SU-DHL-6 (cell line): Measurements from ENCODE around the gene CDK6.

Source experiments
- H2AFZ ChIP-seq: fragments of 200-600 bp; sonication (generic); 2 replicates; pipeline ENCODE4 v1.6.1; 2014; ENCODE audit warnings: low read depth, mild to moderate bottlenecking, moderate library complexity, mixed read lengths, antibody characterized with exemption, low read length; ENCODE audit not compliant: severe bottlenecking
- H3F3A ChIP-seq: fragments of 200-600 bp; shearing (Covaris generic); 2 replicates; pipeline ENCODE4 v1.6.0; 2016; ENCODE audit warnings: antibody characterized with exemption, mild to moderate bottlenecking; ENCODE audit not compliant: insufficient read depth
- H3K27ac ChIP-seq: fragments of 200-600 bp; sonication (generic); 2 replicates; pipeline ENCODE4 v1.5.1; 2016; ENCODE audit warnings: low read depth, mild to moderate bottlenecking, low read length, moderate library complexity, mixed read lengths
- H3K27me3 ChIP-seq: fragments of 200-600 bp; sonication (generic), shearing (Covaris generic); 2 replicates; pipeline ENCODE4 v1.6.0; 2014; ENCODE audit warnings: mild to moderate bottlenecking, low read length
- H3K36me3 ChIP-seq: fragments of 200-600 bp; sonication (generic); 2 replicates; pipeline ENCODE4 v1.6.1; 2014; ENCODE audit warnings: mild to moderate bottlenecking, low read length, mixed read lengths
- H3K4me2 ChIP-seq: fragments of 300-600, 200-600 bp; shearing (Covaris generic), sonication (generic); 2 replicates; pipeline ENCODE4 v1.6.0; 2014; ENCODE audit warnings: low read length, low read depth, mild to moderate bottlenecking; ENCODE audit not compliant: poor library complexity, severe bottlenecking
- H3K4me3 ChIP-seq: fragments of 200-600 bp; sonication (generic); 2 replicates; pipeline ENCODE4 v1.5.1; 2014; ENCODE audit warnings: antibody characterized with exemption, low read length, mild to moderate bottlenecking, mixed read lengths; ENCODE audit not compliant: insufficient read depth, poor library complexity, severe bottlenecking
- H3K79me2 ChIP-seq: fragments of 200-600 bp; sonication (generic); 2 replicates; pipeline ENCODE4 v1.6.1; 2014; ENCODE audit warnings: mild to moderate bottlenecking, low read length, moderate library complexity; ENCODE audit not compliant: insufficient read depth
- H3K9ac ChIP-seq: fragments of 200-600 bp; sonication (generic); 2 replicates; pipeline ENCODE4 v1.7.0; 2014; ENCODE audit warnings: mild to moderate bottlenecking, low read length
- H3K9me2 ChIP-seq: fragments of 200-600 bp; sonication (generic); replicated peaks from 2 replicates; pipeline ENCODE4 v1.6.1; 2014; ENCODE audit warnings: low read length; ENCODE audit not compliant: insufficient read depth
- H3K9me3 ChIP-seq: fragments of 200-600 bp; sonication (generic); 2 replicates; pipeline ENCODE4 v1.6.1; 2014; ENCODE audit warnings: low read length, mixed read lengths; ENCODE audit not compliant: insufficient read depth
- H4K20me1 ChIP-seq: fragments of 200-600 bp; sonication (generic); 2 replicates; pipeline ENCODE4 v1.6.1; 2014; ENCODE audit warnings: low read depth, mild to moderate bottlenecking, antibody characterized with exemption, low read length, moderate library complexity, mixed read lengths
- EZH2phosphoT487 ChIP-seq: fragments of 200-600 bp; sonication (generic), shearing (Covaris generic); conservative IDR thresholded peaks from 2 replicates; pipeline ENCODE4 v1.6.1; 2018; ENCODE audit warnings: mild to moderate bottlenecking, antibody characterized with exemption, low read length, moderate library complexity, mixed read lengths
- TF ChIP-seq, protein P1 (sequence below): fragments of 200-600 bp; sonication (generic); IDR thresholded peaks from one replicate; pipeline ENCODE4 v1.5.1; 2017; ENCODE audit warnings: antibody characterized with exemption, mild to moderate bottlenecking, low read length, moderate library complexity; ENCODE audit not compliant: insufficient read depth, poor library complexity, severe bottlenecking

Gene CDK6

DNA sequence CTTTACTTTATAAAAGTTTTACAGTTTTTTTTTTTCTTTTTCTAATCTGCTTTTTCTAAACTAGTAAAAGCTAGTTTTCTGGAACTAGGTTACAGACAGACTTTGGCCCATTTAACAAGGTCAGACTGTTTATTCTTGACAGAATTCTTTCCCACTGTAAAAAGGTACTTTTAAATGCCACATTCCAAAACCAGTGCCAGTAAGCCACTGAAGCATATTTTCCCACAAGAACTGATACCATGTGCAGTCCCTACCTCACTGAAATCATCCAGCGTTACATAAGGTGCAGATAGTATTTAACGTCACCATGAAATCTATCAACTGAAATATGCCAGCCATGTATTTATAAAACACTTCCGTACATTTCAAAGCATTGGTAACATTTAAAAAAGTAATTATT is 121.6 kb downstream of the CDK6 start:
- no peak for TF ChIP-seq EZH2phosphoT487
- TF ChIP-seq, protein P1, sequence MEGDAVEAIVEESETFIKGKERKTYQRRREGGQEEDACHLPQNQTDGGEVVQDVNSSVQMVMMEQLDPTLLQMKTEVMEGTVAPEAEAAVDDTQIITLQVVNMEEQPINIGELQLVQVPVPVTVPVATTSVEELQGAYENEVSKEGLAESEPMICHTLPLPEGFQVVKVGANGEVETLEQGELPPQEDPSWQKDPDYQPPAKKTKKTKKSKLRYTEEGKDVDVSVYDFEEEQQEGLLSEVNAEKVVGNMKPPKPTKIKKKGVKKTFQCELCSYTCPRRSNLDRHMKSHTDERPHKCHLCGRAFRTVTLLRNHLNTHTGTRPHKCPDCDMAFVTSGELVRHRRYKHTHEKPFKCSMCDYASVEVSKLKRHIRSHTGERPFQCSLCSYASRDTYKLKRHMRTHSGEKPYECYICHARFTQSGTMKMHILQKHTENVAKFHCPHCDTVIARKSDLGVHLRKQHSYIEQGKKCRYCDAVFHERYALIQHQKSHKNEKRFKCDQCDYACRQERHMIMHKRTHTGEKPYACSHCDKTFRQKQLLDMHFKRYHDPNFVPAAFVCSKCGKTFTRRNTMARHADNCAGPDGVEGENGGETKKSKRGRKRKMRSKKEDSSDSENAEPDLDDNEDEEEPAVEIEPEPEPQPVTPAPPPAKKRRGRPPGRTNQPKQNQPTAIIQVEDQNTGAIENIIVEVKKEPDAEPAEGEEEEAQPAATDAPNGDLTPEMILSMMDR, result no peak
- Histone ChIP-seq H3K27me3 (no peaks in the 10 kb centered on the region), H3K4me3 (no peak overlapping the region), H3K9me3 (no peaks in the 10 kb centered on the region), H3K9me2 (no peaks in the 10 kb centered on the region), H4K20me1 (no peaks in the 10 kb centered on the region), H3K9ac (no peak overlapping the region), H3K79me2 (no peaks in the 10 kb centered on the region), H3F3A (no peaks in the 10 kb centered on the region), H3K27ac (no peak overlapping the region), H2AFZ (no peak overlapping the region), H3K4me2 (no peak overlapping the region), H3K36me3 (peaks cover 2% of the 10 kb centered on the region; the same call in 1 of the 2 replicates)

DNA sequence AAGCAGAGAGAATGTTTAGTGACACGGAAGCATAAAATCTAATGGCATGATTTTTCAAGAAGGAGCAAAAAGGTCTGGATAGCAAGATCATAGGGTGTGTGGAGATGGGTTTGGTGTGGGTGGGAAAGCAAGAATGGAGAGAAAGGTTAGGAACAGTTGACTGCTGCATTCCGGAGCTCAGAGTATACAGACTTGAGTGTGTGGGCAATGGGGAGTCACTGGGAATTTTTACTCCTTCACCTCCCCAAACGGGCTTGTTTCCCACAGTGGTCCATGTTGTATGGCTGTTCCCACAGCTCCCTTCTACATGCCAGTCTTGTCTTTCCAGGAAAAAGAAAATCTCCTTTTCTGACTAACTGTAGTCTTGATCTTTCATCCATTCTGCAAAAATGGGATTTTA is 122.1 kb downstream of the CDK6 start:
- no peak overlapping the region for H3K4me2 ChIP-seq
- no peak overlapping the region for H3K27ac ChIP-seq
- no peaks in the 10 kb centered on the region for H3F3A ChIP-seq
- H3K9ac ChIP-seq, result no peak overlapping the region
- H3K36me3 ChIP-seq, result peaks cover 2% of the 10 kb centered on the region; the same call in 1 of the 2 replicates
- H2AFZ ChIP-seq, result no peak overlapping the region
- H3K9me3 ChIP-seq, result no peaks in the 10 kb centered on the region
- no peak for TF ChIP-seq EZH2phosphoT487
- TF ChIP-seq, protein P1, result no peak
- H3K9me2 ChIP-seq, result no peaks in the 10 kb centered on the region
- H3K4me3 ChIP-seq, result no peak overlapping the region
- no peaks in the 10 kb centered on the region for H4K20me1 ChIP-seq
- H3K79me2 ChIP-seq, result no peaks in the 10 kb centered on the region
- H3K27me3 ChIP-seq, result no peaks in the 10 kb centered on the region

DNA sequence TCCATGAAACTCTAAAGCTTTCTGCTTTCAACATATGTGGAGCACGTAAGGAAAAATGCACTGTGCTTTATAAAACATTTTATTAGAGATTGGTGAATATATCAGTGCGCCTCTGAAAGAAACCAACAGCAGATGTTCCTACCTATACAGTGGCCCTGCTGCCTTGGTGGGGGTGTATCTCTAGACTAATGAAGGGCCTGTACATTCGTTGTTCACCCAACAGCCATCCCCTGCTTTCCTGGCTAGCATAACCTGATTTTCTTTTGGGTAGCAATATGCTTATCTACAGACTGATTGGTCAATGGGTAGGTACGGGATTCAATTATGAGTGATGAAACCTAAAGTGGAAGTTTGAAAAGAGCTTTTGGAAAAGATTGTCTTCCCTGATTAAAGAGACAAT is 126.5 kb downstream of the CDK6 start:
- H3K36me3 ChIP-seq, result peaks cover 2% of the 10 kb centered on the region; the same call in 1 of the 2 replicates
- H3K9me2 ChIP-seq, result no peaks in the 10 kb centered on the region
- H3K9ac ChIP-seq, result no peak overlapping the region
- no peaks in the 10 kb centered on the region for H3K9me3 ChIP-seq
- no peaks in the 10 kb centered on the region for H3F3A ChIP-seq
- H3K27ac ChIP-seq, result no peak overlapping the region
- H3K4me3 ChIP-seq, result no peak overlapping the region
- no peak overlapping the region for H3K4me2 ChIP-seq
- H3K79me2 ChIP-seq, result no peaks in the 10 kb centered on the region
- H4K20me1 ChIP-seq, result no peaks in the 10 kb centered on the region
- H2AFZ ChIP-seq, result no peak overlapping the region
- no peaks in the 10 kb centered on the region for H3K27me3 ChIP-seq
- TF ChIP-seq, protein P1, result no peak
- no peak for TF ChIP-seq EZH2phosphoT487
